Measurements from ENCODE around the gene TMEM72. TPM values are rescaled to one million over a fixed set of nuclear protein-coding genes. Genes with fewer than 3 reads are reported as not detected.

TMEM72 gene
- total and polyA plus RNA-seq, 2 donors (not counting 3 experiments of a cell fraction or from before 2014, with no cell fraction given) = not detected

DNA sequence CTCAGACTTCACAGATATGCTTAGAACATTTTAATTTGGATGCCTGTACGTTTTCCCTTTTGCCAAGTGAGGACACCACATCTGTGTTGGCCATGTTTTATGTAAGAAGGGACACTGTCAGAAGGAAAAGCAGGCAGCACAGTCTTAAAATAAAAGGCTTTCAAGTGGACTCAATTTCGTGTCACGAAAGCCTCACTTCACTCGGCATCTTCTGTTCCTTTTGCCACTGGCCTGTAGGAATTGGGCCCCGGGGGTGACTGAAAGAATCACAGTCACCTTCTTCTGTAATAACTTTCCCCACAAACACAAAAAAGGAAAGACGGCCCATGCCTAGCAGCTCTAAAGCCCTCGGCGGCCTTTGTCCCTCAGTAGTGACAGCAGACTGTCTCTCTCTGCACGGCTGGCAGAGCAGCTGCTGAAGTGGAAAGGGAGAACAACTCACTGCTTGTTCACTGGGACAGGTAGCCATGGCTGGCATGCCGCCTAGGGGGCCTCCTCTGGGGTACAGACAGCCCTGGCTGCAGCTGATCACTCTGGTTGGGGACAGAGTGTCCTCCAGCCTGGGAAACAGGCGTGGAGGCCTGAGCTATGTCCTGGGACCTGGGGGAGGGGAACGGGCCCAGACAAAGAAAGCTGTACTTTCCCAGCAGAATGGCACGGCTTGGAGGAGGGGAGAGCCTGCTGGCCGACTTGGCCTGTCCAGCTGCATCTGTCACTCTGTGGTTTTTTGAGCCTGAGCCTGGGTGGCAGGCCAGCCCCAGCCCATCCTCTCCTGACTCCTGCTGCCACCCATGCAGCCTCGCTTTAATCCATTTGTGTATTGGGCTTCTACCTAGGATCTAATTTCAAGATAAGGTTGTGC lies 52.9 kb downstream of the TMEM72 start:
- DNase-seq (ENCODE audit: low read depth, low spot score) = no peak
- ChIA-PET POLR2A (interaction anchor here (1.9 kb wide), 1 partner anchor 15 kb away, joined by 8 read pairs; the partner anchor contains the start of gene DEPP1), CTCF (interaction anchor here (1.2 to 3.5 kb wide), 8 partner anchors 9 to 37 kb away, joined by 3 to 12 read pairs (median 6); partner anchors contain the start of gene ZNF22)
- Histone ChIP-seq H4K20me1 (replicated peaks; ENCODE audit: control insufficient read depth, extremely low read depth, insufficient read depth, low read length) (no peaks in the 10 kb centered on the region), H3K9ac (replicated peaks; ENCODE audit: extremely low read depth, insufficient read depth, low read length) (no peak overlapping the region), H3K27ac (ENCODE audit: insufficient read depth, low read depth, low read length) (no peak overlapping the region), H3K9me1 (replicated peaks; ENCODE audit: control insufficient read depth, extremely low read depth, insufficient read depth, low read length) (no peaks in the 10 kb centered on the region), H3K4me3 (replicated peaks in 1 of 3; ENCODE audit: insufficient read depth in 1 of 3, low read depth in 1 of 3, low read length in 3 of 3) (no peak overlapping the region), H3K27me3 (ENCODE audit: control insufficient read depth in 2 of 2, insufficient read depth in 2 of 2, low read length in 2 of 2) (no peaks in the 10 kb centered on the region), H3K36me3 (ENCODE audit: control insufficient read depth in 2 of 2, extremely low read depth in 1 of 2, insufficient read depth in 2 of 2, low read length in 2 of 2) (no peaks in the 10 kb centered on the region), H3K4me2 (ENCODE audit: insufficient read depth, low read length) (no peak overlapping the region), H3K79me2 (ENCODE audit: control insufficient read depth, insufficient read depth, low read length) (no peaks in the 10 kb centered on the region), H3K4me1 (ENCODE audit: control insufficient read depth, extremely low read depth, insufficient read depth, low read length) (peaks cover 3% of the 10 kb centered on the region), H2AFZ (ENCODE audit: low read depth, low read length) (no peak overlapping the region), H3K9me3 (replicated peaks; ENCODE audit: control insufficient read depth, insufficient read depth, low read length) (no peaks in the 10 kb centered on the region)
- TF ChIP-seq POLR2AphosphoS5 (IDR thresholded peaks at IDR 0.05; ENCODE audit: insufficient read depth, low read depth, low read length) = no peak
- TF ChIP-seq, protein P1, sequence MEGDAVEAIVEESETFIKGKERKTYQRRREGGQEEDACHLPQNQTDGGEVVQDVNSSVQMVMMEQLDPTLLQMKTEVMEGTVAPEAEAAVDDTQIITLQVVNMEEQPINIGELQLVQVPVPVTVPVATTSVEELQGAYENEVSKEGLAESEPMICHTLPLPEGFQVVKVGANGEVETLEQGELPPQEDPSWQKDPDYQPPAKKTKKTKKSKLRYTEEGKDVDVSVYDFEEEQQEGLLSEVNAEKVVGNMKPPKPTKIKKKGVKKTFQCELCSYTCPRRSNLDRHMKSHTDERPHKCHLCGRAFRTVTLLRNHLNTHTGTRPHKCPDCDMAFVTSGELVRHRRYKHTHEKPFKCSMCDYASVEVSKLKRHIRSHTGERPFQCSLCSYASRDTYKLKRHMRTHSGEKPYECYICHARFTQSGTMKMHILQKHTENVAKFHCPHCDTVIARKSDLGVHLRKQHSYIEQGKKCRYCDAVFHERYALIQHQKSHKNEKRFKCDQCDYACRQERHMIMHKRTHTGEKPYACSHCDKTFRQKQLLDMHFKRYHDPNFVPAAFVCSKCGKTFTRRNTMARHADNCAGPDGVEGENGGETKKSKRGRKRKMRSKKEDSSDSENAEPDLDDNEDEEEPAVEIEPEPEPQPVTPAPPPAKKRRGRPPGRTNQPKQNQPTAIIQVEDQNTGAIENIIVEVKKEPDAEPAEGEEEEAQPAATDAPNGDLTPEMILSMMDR (IDR thresholded peaks at IDR 0.05; ENCODE audit: extremely low read depth in 1 of 2, insufficient read depth in 1 of 2, low read depth in 1 of 2, low read length in 2 of 2) = no peak
- TF ChIP-seq FOS (IDR thresholded peaks at IDR 0.05; ENCODE audit: borderline replicate concordance, insufficient read depth, low read length) = no peak
- TF ChIP-seq JUN (IDR thresholded peaks at IDR 0.05; ENCODE audit: borderline replicate concordance, insufficient read depth, insufficient read length, low read depth) = no peak
- no peak for TF ChIP-seq POLR2A (IDR thresholded peaks at IDR 0.05; ENCODE audit: low read depth, low read length)
- TF ChIP-seq MYC (IDR thresholded peaks at IDR 0.05; ENCODE audit: low read depth, low read length) = no peak
- no peak for TF ChIP-seq EZH2 (IDR thresholded peaks at IDR 0.05; ENCODE audit: borderline replicate concordance, low read depth, low read length, severe bottlenecking)
- TF ChIP-seq GATA2 (IDR thresholded peaks at IDR 0.05; ENCODE audit: insufficient read depth, insufficient read length, low read depth, low read length) = no peak
- TF ChIP-seq MAX (IDR thresholded peaks at IDR 0.05; ENCODE audit: insufficient read depth, insufficient read length) = no peak
- no TSS peak for BruUV-seq (replicated peaks)
- dilution Hi-C loops (cut with MboI; ENCODE audit: extremely low pct_ligation_motif_present, low sequenced_read_pairs) (no loop called here), intact Hi-C loops (cut with micrococcal nuclease) (no loop called here)
- FAIRE-seq = no peak
